Hepatocyte (in vitro differentiated cells): ENCODE measurements around the gene UTS2B.

Experiments
- CTCF ChIP-seq: fragments of 200-600 bp; sonication (generic); IDR thresholded peaks from 2 replicates; pipeline ENCODE4 v1.5.1; 2016; ENCODE audit warnings: antibody characterized with exemption, mild to moderate bottlenecking; ENCODE audit not compliant: poor library complexity
- EZH2phosphoT487 ChIP-seq: fragments of 200-600 bp; sonication (generic); IDR thresholded peaks from one replicate; pipeline ENCODE4 v1.6.1; 2018; ENCODE audit warnings: antibody characterized with exemption, mild to moderate bottlenecking, low read depth, moderate library complexity; ENCODE audit not compliant: unreplicated experiment, severe bottlenecking

GRCh38 chr3:191263850-191264249, 66.5 kb downstream of the UTS2B start:
- TF ChIP-seq CTCF (no peak), EZH2phosphoT487 (no peak)
